Activated T-helper 17 cell treated with anti-CD3 and anti-CD28 coated beads, Interleukin-2, amount 50 U/mL, for 72 hours (primary cell): ENCODE data around the gene NCAM2. TPM values are rescaled to one million over a fixed set of nuclear protein-coding genes. Genes with fewer than 3 reads are reported as not detected.

Experiments used
- ATAC-seq: fragments of 150-1000 bp; cut with Tn5 transposase; replicated peaks from 2 replicates; pipeline ENCODE4 v1.10.0; 2021; ENCODE audit warnings: mild to moderate bottlenecking, moderate library complexity
- H3K27ac Mint-ChIP-seq: one replicate; pipeline ENCODE4 v1.8.0; 2022; ENCODE audit warnings: mixed read lengths
- H3K27me3 Mint-ChIP-seq: one replicate; pipeline ENCODE4 v1.8.0; 2022; ENCODE audit warnings: mixed read lengths
- H3K36me3 Mint-ChIP-seq: one replicate; pipeline ENCODE4 v1.8.0; 2022; ENCODE audit warnings: low read depth, mild to moderate bottlenecking, mixed read lengths
- H3K4me1 Mint-ChIP-seq: one replicate; pipeline ENCODE4 v1.8.0; 2022; ENCODE audit warnings: mixed read lengths
- H3K4me3 Mint-ChIP-seq: one replicate; pipeline ENCODE4 v1.8.0; 2022; ENCODE audit warnings: mild to moderate bottlenecking, mixed read lengths
- H3K9me3 Mint-ChIP-seq: one replicate; pipeline ENCODE4 v1.8.0; 2022; ENCODE audit warnings: mixed read lengths
- total RNA-seq, 2 donors: library from RNA; stranded (reverse); gene quantifications; one replicate each; pipeline ENCODE4 v1.2.3, GENCODE V29; 2022

NCAM2 gene
- total RNA-seq, 2 donors from 2014 or later = not detected

DNA sequence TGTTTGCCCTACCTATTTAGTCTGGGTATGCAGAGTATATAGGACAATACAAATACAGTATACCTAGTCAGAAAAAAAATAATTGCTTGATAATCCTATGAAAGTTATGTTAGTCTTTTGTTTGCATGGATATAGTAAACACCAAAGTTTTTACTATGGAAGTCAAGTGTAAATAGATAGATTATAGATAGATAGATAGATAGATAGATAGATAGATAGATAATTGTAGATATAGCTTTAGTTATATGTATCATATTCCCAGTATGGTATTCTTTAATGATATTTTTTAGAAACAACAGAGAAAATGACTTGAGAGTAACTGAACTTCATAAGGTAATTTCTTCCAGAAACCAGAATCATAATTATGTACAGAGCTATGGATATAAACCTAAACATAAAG, 158.2 kb downstream of the NCAM2 start:
- Mint-ChIP-seq H3K4me1 (no peaks in the 10 kb centered on the region), H3K4me3 (no peak overlapping the region), H3K27me3 (peaks cover 8% of the 10 kb centered on the region), H3K36me3 (no peaks in the 10 kb centered on the region), H3K9me3 (no peaks in the 10 kb centered on the region), H3K27ac (no peak overlapping the region)
- no peak for ATAC-seq

- no peak for ATAC-seq
Observed at GRCh38 chr21:21156957-21157356, 158.7 kb downstream of the NCAM2 start.

GRCh38 chr21:21158376-21158918, 160.2 kb downstream of the NCAM2 start:
- Mint-ChIP-seq H3K4me3 (no peak overlapping the region), H3K9me3 (no peaks in the 10 kb centered on the region), H3K36me3 (no peaks in the 10 kb centered on the region), H3K27me3 (peaks cover 4% of the 10 kb centered on the region), H3K27ac (no peak overlapping the region), H3K4me1 (no peaks in the 10 kb centered on the region)
- ATAC-seq = no peak

More at GRCh38 chr21:21156957-21157356, 158.7 kb downstream of the NCAM2 start:
- H3K27ac Mint-ChIP-seq = no peak overlapping the region
- no peaks in the 10 kb centered on the region for H3K9me3 Mint-ChIP-seq
- no peaks in the 10 kb centered on the region for H3K4me1 Mint-ChIP-seq
- peaks cover 8% of the 10 kb centered on the region for H3K27me3 Mint-ChIP-seq
- H3K36me3 Mint-ChIP-seq = no peaks in the 10 kb centered on the region
- no peak overlapping the region for H3K4me3 Mint-ChIP-seq

DNA sequence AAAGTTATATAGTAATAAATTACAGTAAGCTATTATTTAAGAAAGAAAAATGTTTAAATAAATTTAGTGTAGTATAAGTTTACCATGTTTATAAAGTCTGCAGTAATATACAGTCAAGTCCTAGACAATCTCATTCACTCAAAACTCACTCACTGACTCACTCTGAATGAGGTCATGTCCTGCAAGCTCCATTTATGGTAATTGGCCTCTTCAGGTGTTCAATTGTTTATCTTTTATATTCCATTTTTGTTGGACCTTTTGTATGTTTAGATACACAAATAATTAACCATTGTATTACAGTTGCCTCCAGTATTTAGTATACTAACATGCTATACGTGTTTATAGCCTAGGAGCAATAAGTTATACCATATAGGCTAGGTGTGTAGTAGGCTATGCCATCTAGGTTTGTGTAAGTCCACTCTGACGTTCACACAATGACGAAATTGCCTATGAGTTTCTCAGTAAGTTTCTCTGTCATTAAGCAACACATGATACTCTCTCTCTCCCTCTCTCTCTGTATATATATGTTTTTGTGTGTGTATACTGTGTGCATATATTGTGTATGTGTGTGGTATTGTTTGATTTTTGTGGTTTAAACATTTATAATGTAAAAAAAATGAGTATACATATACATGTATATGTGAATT, 161.2 kb downstream of the NCAM2 start:
- Mint-ChIP-seq H3K27ac (no peak overlapping the region), H3K4me3 (no peak overlapping the region), H3K4me1 (no peaks in the 10 kb centered on the region), H3K27me3 (no peaks in the 10 kb centered on the region), H3K9me3 (no peaks in the 10 kb centered on the region), H3K36me3 (no peaks in the 10 kb centered on the region)
- ATAC-seq = peak; percentile 47

- no peak overlapping the region for H3K27ac Mint-ChIP-seq
Observed at GRCh38 chr21:21162786-21163185, 164.6 kb downstream of the NCAM2 start.

GRCh38 chr21:21163904-21164303, 165.7 kb downstream of the NCAM2 start:
- Mint-ChIP-seq H3K9me3 (no peaks in the 10 kb centered on the region), H3K36me3 (no peaks in the 10 kb centered on the region), H3K4me1 (no peaks in the 10 kb centered on the region), H3K27ac (no peak overlapping the region), H3K27me3 (no peaks in the 10 kb centered on the region), H3K4me3 (no peak overlapping the region)
- ATAC-seq = peak; percentile 63

More at GRCh38 chr21:21162786-21163185, 164.6 kb downstream of the NCAM2 start:
- Mint-ChIP-seq H3K4me1 (no peaks in the 10 kb centered on the region), H3K27me3 (no peaks in the 10 kb centered on the region), H3K36me3 (no peaks in the 10 kb centered on the region), H3K4me3 (no peak overlapping the region), H3K9me3 (no peaks in the 10 kb centered on the region)
- ATAC-seq = no peak

DNA sequence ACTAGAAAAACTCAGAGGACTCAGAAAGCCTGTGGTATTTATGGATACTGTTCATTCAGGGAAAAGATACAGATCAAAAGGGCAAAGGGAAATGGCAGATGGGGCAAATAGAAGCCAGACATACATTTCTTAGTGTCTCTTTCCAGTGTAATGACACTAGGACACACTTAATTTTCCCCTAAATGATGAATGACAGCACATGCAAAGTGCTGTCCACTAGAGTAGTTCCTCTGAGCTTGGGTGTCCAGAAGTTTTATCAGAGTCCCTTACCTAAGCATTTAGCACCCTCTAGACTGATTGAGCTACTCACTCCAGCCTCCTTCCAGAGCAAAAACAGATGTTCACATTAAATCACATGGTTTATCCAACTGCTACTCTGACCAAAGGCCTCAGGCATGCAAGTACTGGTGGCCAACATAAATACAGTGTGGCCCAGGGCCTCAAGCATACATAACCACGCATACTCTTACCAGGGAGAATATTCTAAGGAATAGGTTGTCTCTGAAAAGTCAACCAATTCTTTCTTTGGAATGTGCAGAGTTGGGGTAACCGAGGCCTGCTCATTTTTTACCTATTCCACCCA, 166.9 kb downstream of the NCAM2 start:
- Mint-ChIP-seq H3K4me1 (no peaks in the 10 kb centered on the region), H3K9me3 (no peaks in the 10 kb centered on the region), H3K27ac (no peak overlapping the region), H3K27me3 (no peaks in the 10 kb centered on the region), H3K36me3 (no peaks in the 10 kb centered on the region), H3K4me3 (no peak overlapping the region)
- ATAC-seq = no peak

GRCh38 chr21:21174676-21175075, 176.5 kb downstream of the NCAM2 start:
- Mint-ChIP-seq H3K27me3 (no peaks in the 10 kb centered on the region), H3K27ac (no peak overlapping the region), H3K4me1 (no peaks in the 10 kb centered on the region), H3K4me3 (no peak overlapping the region), H3K36me3 (no peaks in the 10 kb centered on the region), H3K9me3 (no peaks in the 10 kb centered on the region)
- ATAC-seq = no peak

DNA sequence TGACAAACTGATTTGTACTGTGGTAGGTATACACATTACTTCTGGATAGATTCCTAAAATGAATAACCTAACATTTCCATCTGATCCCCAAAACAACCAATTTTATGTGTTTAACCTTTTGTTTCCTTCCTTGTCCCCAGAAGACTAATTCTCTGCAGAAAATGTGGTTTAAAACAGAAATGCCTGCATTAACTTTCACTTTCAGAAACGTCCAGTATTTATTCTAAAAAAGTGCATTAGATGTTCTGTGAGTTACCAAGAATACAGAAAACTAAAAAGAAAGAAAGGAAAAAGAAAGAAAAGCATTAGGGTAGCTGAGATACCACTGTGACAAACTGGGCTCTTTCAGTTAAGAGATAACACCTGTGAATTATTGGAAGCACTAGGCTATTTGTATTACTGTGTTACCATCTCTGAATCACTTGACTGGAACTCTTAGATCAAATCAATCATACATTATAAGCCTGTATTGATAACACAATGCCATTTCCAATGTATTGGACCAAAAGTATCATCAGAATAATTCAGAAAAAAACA, 177.7 kb downstream of the NCAM2 start:
- Mint-ChIP-seq H3K4me3 (no peak overlapping the region), H3K27ac (peak overlapping the region; percentile 61), H3K4me1 (no peaks in the 10 kb centered on the region), H3K9me3 (no peaks in the 10 kb centered on the region), H3K36me3 (no peaks in the 10 kb centered on the region), H3K27me3 (no peaks in the 10 kb centered on the region)
- ATAC-seq = no peak

DNA sequence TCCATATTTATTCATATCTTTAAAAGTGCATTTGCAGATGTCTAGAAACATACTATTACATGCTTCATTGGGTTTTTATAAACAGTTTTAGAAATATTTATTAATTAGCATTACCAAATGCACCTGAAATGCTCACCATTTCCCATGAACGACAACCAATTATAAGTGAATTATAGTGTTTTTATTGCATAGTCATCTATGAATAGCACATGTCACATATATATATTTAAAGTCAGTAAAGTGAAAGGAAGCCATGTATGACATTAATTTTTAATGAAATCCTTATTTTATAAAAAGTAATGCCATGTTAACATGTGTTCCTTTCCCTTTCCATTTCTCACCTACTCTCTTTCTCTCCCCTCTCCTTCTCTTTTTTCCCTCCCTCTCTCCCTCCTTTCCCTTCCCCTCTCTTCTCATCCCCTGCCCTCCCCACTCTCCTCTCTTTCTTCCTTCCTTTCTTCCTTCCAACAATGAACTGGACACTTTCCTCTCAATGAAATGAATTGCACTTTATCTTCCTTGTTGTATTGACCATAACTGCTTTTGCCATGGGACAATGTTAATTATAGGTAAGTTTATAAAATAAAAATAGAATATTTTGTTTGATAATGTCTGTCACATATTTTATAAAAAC, 179.3 kb downstream of the NCAM2 start:
- no peaks in the 10 kb centered on the region for H3K27me3 Mint-ChIP-seq
- H3K36me3 Mint-ChIP-seq = no peaks in the 10 kb centered on the region
- no peak overlapping the region for H3K4me3 Mint-ChIP-seq
- no peak for ATAC-seq
- H3K9me3 Mint-ChIP-seq = no peaks in the 10 kb centered on the region
- H3K4me1 Mint-ChIP-seq = no peaks in the 10 kb centered on the region
- H3K27ac Mint-ChIP-seq = no peak overlapping the region

- Mint-ChIP-seq H3K36me3 (no peaks in the 10 kb centered on the region), H3K9me3 (no peaks in the 10 kb centered on the region), H3K4me3 (no peak overlapping the region), H3K27me3 (no peaks in the 10 kb centered on the region), H3K4me1 (no peaks in the 10 kb centered on the region), H3K27ac (no peak overlapping the region)
- ATAC-seq = no peak
Observed at GRCh38 chr21:21179619-21180298, 181.6 kb downstream of the NCAM2 start.

DNA sequence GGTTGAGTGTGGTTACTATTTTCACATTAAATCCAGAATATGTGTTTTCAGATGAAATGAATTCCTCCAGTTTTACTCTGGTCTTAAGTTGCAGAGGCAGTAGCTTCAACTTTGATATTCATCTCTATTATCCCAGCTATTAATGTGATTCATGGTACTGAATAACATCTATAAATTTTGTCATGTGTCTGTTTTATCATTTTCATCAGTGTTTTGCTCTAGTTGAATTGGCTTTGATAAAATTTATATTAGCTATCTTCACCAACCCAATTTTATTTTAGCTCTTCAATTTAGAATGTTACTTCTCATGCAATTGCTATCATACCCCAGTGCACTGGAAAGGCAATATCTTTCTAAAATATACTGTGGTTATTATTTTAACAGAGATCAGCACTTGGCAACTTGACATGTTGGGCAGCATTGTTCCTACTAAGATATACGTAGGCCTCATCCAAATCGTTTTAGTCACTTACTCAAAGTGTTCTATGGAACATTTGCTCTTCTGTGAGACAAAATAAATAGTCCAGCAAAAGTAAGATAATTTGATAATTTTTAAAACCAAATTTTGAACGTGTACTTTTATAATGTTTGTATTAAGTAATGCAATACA, 184.3 kb downstream of the NCAM2 start:
- Mint-ChIP-seq H3K27ac (no peak overlapping the region), H3K9me3 (no peaks in the 10 kb centered on the region), H3K27me3 (no peaks in the 10 kb centered on the region), H3K4me1 (no peaks in the 10 kb centered on the region), H3K36me3 (no peaks in the 10 kb centered on the region), H3K4me3 (no peak overlapping the region)
- ATAC-seq = no peak

- Mint-ChIP-seq H3K4me1 (no peaks in the 10 kb centered on the region), H3K9me3 (no peaks in the 10 kb centered on the region), H3K27me3 (no peaks in the 10 kb centered on the region), H3K27ac (no peak overlapping the region), H3K4me3 (no peak overlapping the region), H3K36me3 (no peaks in the 10 kb centered on the region)
- ATAC-seq = no peak
Observed at GRCh38 chr21:21183092-21183491, 184.9 kb downstream of the NCAM2 start.
